IPS-NIHi11 (cell line): Measurements from ENCODE around the gene HERPUD1.
"Not testable (repeated sequence)": the region's sequence is repeated elsewhere in the genome, so short reads cannot be mapped to it uniquely, and the experiment has no call there.

Experiments
- DNase-seq: peaks from one replicate; pipeline ENCODE4 v3.0.0; 2012; ENCODE audit warnings: mixed read lengths, low spot score

HERPUD1 gene

GRCh38 chr16:56931892-56932720 is at the start of gene HERPUD1:
Gene HERPUD1, plus strand, starts transcription at chr16:56932142. Its CDS starts 103 bp downstream, at chr16:56932245.
- peak; percentile 100 for DNase-seq

GRCh38 chr16:56883586-56883985 is 48.4 kb upstream of the HERPUD1 start:
- DNase-seq, result no peak

- DNase-seq, result no peak
Observed at GRCh38 chr16:56884026-56884582, 47.8 kb upstream of the HERPUD1 start.

GRCh38 chr16:56884929-56885328 is 47.0 kb upstream of the HERPUD1 start:
- DNase-seq, result not testable (repeated sequence)

GRCh38 chr16:56885446-56886162 is 46.3 kb upstream of the HERPUD1 start:
- DNase-seq, result no peak

- DNase-seq, result no peak
Observed at GRCh38 chr16:56886296-56886695, 45.6 kb upstream of the HERPUD1 start.

- DNase-seq, result no peak
Observed at GRCh38 chr16:56886826-56887225, 45.1 kb upstream of the HERPUD1 start.

GRCh38 chr16:56888806-56889205 is 43.1 kb upstream of the HERPUD1 start:
- no peak for DNase-seq

GRCh38 chr16:56889206-56889605 is 42.7 kb upstream of the HERPUD1 start:
- DNase-seq, result peak; percentile 65

- DNase-seq, result no peak
Observed at GRCh38 chr16:56891685-56892084, 40.3 kb upstream of the HERPUD1 start.

- no peak for DNase-seq
Observed at GRCh38 chr16:56892705-56893104, 39.2 kb upstream of the HERPUD1 start.

GRCh38 chr16:56894331-56894917 is 37.5 kb upstream of the HERPUD1 start:
- DNase-seq, result no peak

- DNase-seq, result no peak
Observed at GRCh38 chr16:56895813-56896212, 36.1 kb upstream of the HERPUD1 start.

- no peak for DNase-seq
Observed at GRCh38 chr16:56896244-56896643, 35.7 kb upstream of the HERPUD1 start.

GRCh38 chr16:56897026-56897799 is 34.7 kb upstream of the HERPUD1 start:
- no peak for DNase-seq

GRCh38 chr16:56898847-56899246 is 33.1 kb upstream of the HERPUD1 start:
- no peak for DNase-seq

GRCh38 chr16:56903866-56904265 is 28.1 kb upstream of the HERPUD1 start:
- no peak for DNase-seq

- no peak for DNase-seq
Observed at GRCh38 chr16:56907401-56907800, 24.5 kb upstream of the HERPUD1 start.

- DNase-seq, result no peak
Observed at GRCh38 chr16:56909527-56909979, 22.4 kb upstream of the HERPUD1 start.

- no peak for DNase-seq
Observed at GRCh38 chr16:56910112-56910511, 21.8 kb upstream of the HERPUD1 start.

GRCh38 chr16:56910654-56911539 is 21.0 kb upstream of the HERPUD1 start:
- DNase-seq, result no peak
